ENCODE data around the gene PSMG4. TPM values are rescaled to one million over a fixed set of nuclear protein-coding genes. Genes with fewer than 3 reads are reported as not detected.

The PSMG4 gene
- total and polyA plus RNA-seq, 2 of the 8 experiments (the other 6 are each of a cell fraction or from before 2014, with no cell fraction given) = 40.6 to 113 TPM

- peaks cover 0 to 8% of the 10 kb centered on the region in 2 experiments; a peak in 1 of 4 replicates for H3K9me3 ChIP-seq (ENCODE audit: insufficient read depth in 2 of 2, low read depth in 1 of 2, low read length in 1 of 2)
- POLR2A ChIA-PET (ENCODE audit: partially characterized antibody) = interaction anchor here (1.4 to 10.7 kb wide), 3 partner anchors 24 to 169 kb away, joined by 3 to 122 read pairs (median 3); partner anchors contain the start of gene TUBB2B
- H2BK15ac ChIP-seq (ENCODE audit: low read length) = no peak overlapping the region
- H2BK20ac ChIP-seq (ENCODE audit: low read length) = no peak overlapping the region
- H3K4me3 ChIP-seq (ENCODE audit: extremely low read depth in 1 of 4, insufficient read depth in 2 of 4, low read depth in 3 of 4, low read length in 4 of 4) = no peak overlapping the region
- no peak overlapping the region for H4K8ac ChIP-seq (ENCODE audit: extremely low read depth, insufficient read depth, low read length)
- no peak for DNase-seq (ENCODE audit: low read depth in 1 of 2, low spot score in 2 of 2)
- H3K23ac ChIP-seq (ENCODE audit: insufficient read length) = no peak overlapping the region
- H3K27me3 ChIP-seq (replicated peaks in 1 of 4; ENCODE audit: control insufficient read depth in 3 of 4, extremely low read depth in 1 of 4, insufficient read depth in 3 of 4, low read length in 3 of 4) = peaks cover 0 to 3% (median 1%) of the 10 kb centered on the region in 4 experiments; a peak in 2 of 7 replicates
- H2AK5ac ChIP-seq (ENCODE audit: low read depth, low read length) = no peak overlapping the region
- H2BK12ac ChIP-seq (ENCODE audit: low read depth, low read length) = 0 out of 2 replicates have a peak overlapping the region, but pooled peaks have one; percentile 39
- no peak overlapping the region for H3K4ac ChIP-seq (replicated peaks; ENCODE audit: insufficient read length, low read depth, low read length)
- no peaks in the 10 kb centered on the region for H3K36me3 ChIP-seq (ENCODE audit: control insufficient read depth in 2 of 4, insufficient read depth in 4 of 4, low read length in 3 of 4)
- no peaks in the 10 kb centered on the region for H4K20me1 ChIP-seq (replicated peaks in 1 of 2; ENCODE audit: control insufficient read depth in 1 of 2, insufficient read depth in 2 of 2, low read length in 2 of 2)
- no peak overlapping the region for H3K18ac ChIP-seq (ENCODE audit: extremely low read depth, low read length)
- WGBS, 2 experiments (ENCODE audit: extremely low coverage in 1 of 2, insufficient coverage in 1 of 2, insufficient read length in 1 of 2, insufficient replicate concordance in 2 of 2, low coverage in 1 of 2, low lambda C conversion rate in 2 of 2, missing lambda C conversion rate in 1 of 2) = 94% methylated on average over 22 of the region's 22 CpGs; no CpG with 5 or more reads in 1 of the 2 experiments
- H3K23me2 ChIP-seq (ENCODE audit: low read depth, low read length) = no peaks in the 10 kb centered on the region
- no peaks in the 10 kb centered on the region for H3K79me2 ChIP-seq (ENCODE audit: control insufficient read depth in 1 of 2, insufficient read depth in 2 of 2, low read length in 2 of 2)
- H3K9ac ChIP-seq (replicated peaks in 1 of 4; ENCODE audit: extremely low read depth in 1 of 4, low read depth in 3 of 4, low read length in 3 of 4) = no peak overlapping the region
- peaks cover under 1 to 4% (median 2%) of the 10 kb centered on the region in 4 experiments; a peak in 5 of 7 replicates for H3K4me1 ChIP-seq (replicated peaks in 1 of 4; ENCODE audit: control insufficient read depth in 3 of 4, insufficient read depth in 4 of 4, low read length in 3 of 4)
- H3K27ac ChIP-seq (ENCODE audit: low read depth, low read length) = no peak overlapping the region
- FAIRE-seq = no peak
- no peak overlapping the region for H4K5ac ChIP-seq (ENCODE audit: insufficient read length, low read depth, low read length)
- no peak overlapping the region for H3K14ac ChIP-seq (ENCODE audit: insufficient read length)
- H2BK120ac ChIP-seq (replicated peaks; ENCODE audit: low read depth, low read length) = no peak overlapping the region
- H4K91ac ChIP-seq (replicated peaks; ENCODE audit: insufficient read length, low read length) = no peak overlapping the region
- H2BK5ac ChIP-seq (ENCODE audit: low read depth, low read length) = no peak overlapping the region
- CTCF ChIA-PET (ENCODE audit: partially characterized antibody) = interaction anchor here (0.7 to 12.9 kb wide), 10 partner anchors 10 to 323 kb away, joined by 3 to 263 read pairs (median 20); partner anchors contain the start of gene TUBB2B
- no peak overlapping the region for H3K4me2 ChIP-seq (ENCODE audit: insufficient read depth in 1 of 2, low read depth in 2 of 2, low read length in 2 of 2)
- H3K79me1 ChIP-seq (ENCODE audit: low read depth, low read length) = no peaks in the 10 kb centered on the region
- H3K56ac ChIP-seq (replicated peaks; ENCODE audit: insufficient read length, low read depth, low read length) = no peak overlapping the region
- no peak overlapping the region for H2AFZ ChIP-seq (ENCODE audit: low read length)
- TF ChIP-seq POLR2A (IDR thresholded peaks at IDR 0.05; ENCODE audit: control extremely low read depth in 1 of 2, low read depth in 2 of 2, low read length in 2 of 2) (no peak), CREB1 (IDR thresholded peaks at IDR 0.05) (no peak), CHD1 (IDR thresholded peaks at IDR 0.05; ENCODE audit: low read depth, low read length) (no peak), PHF8 (conservative IDR thresholded peaks at IDR 0.05; ENCODE audit: low read depth, low read length) (no peak), RBBP5 (IDR thresholded peaks at IDR 0.05; ENCODE audit: borderline replicate concordance, low read depth, low read length) (no peak), EP300 (IDR thresholded peaks at IDR 0.05; ENCODE audit: borderline replicate concordance in 1 of 2, low read depth in 2 of 2, low read length in 2 of 2) (no peak), MAFK (IDR thresholded peaks at IDR 0.05; ENCODE audit: low read depth, low read length) (no peak), BCL11A (IDR thresholded peaks at IDR 0.05; ENCODE audit: low read depth in 2 of 2, low read length in 2 of 2) (no peak), CTBP2 (IDR thresholded peaks at IDR 0.05; ENCODE audit: borderline replicate concordance, insufficient read depth, insufficient read length, low read length) (no peak), SP1 (IDR thresholded peaks at IDR 0.05; ENCODE audit: low read depth, low read length) (no peak), ATF2 (IDR thresholded peaks at IDR 0.05; ENCODE audit: low read length) (no peak)
These were observed 5.7 kb upstream of the PSMG4 start for GRCh38 chr6:3252861-3253596.

All from H1 (cell line).